Endodermal cell (in vitro differentiated cells): ENCODE results near the gene KCTD17. TPM values are rescaled to one million over a fixed set of nuclear protein-coding genes. Genes with fewer than 3 reads are reported as not detected.

Source experiments
- DNase-seq: peaks from one replicate; pipeline ENCODE4 v3.0.0-alpha.2; 2017
- H3K27ac ChIP-seq: 2 replicates; pipeline ENCODE4 v1.5.1; 2013; ENCODE audit warnings: mild to moderate bottlenecking, low read depth, low read length, moderate library complexity
- H3K27me3 ChIP-seq: 2 replicates; pipeline ENCODE4 v1.6.1; 2013; ENCODE audit warnings: mild to moderate bottlenecking, low read length, moderate library complexity; ENCODE audit not compliant: insufficient read depth, control insufficient read depth, poor library complexity, severe bottlenecking
- H3K36me3 ChIP-seq: 2 replicates; pipeline ENCODE4 v1.7.0; 2013; ENCODE audit warnings: mild to moderate bottlenecking, low read length, moderate library complexity; ENCODE audit not compliant: control insufficient read depth, insufficient read depth
- H3K4me1 ChIP-seq: one replicate; pipeline ENCODE4 v1.7.0; 2013; ENCODE audit warnings: low read length; ENCODE audit not compliant: control insufficient read depth, insufficient read depth
- H3K4me3 ChIP-seq: 2 replicates; pipeline ENCODE4 v1.5.1; 2013; ENCODE audit warnings: mild to moderate bottlenecking, low read length, moderate library complexity
- H3K9ac ChIP-seq: 2 replicates; pipeline ENCODE4 v1.6.1; 2013; ENCODE audit warnings: mild to moderate bottlenecking, low read length, moderate library complexity; ENCODE audit not compliant: poor library complexity, severe bottlenecking; ENCODE audit errors: extremely low read depth
- H3K9me3 ChIP-seq: 2 replicates; pipeline ENCODE4 v1.6.1; 2013; ENCODE audit warnings: mild to moderate bottlenecking, low read length, moderate library complexity; ENCODE audit not compliant: control insufficient read depth
- H3K27ac Mint-ChIP-seq: 2 replicates; pipeline ENCODE4 v1.8.0; 2020; ENCODE audit warnings: mixed read lengths
- H3K27me3 Mint-ChIP-seq: 2 replicates; pipeline ENCODE4 v1.8.0; 2021; ENCODE audit warnings: mild to moderate bottlenecking, mixed read lengths; ENCODE audit not compliant: insufficient read depth
- H3K36me3 Mint-ChIP-seq: 2 replicates; pipeline ENCODE4 v1.8.0; 2020; ENCODE audit warnings: low read depth, mixed read lengths
- H3K4me1 Mint-ChIP-seq: 2 replicates; pipeline ENCODE4 v1.8.0; 2020; ENCODE audit warnings: mixed read lengths
- H3K4me3 Mint-ChIP-seq: 2 replicates; pipeline ENCODE4 v1.8.0; 2020; ENCODE audit warnings: mild to moderate bottlenecking, moderate library complexity, mixed read lengths
- H3K9me3 Mint-ChIP-seq: 2 replicates; pipeline ENCODE4 v1.8.0; 2020; ENCODE audit warnings: mild to moderate bottlenecking, mixed read lengths
- WGBS, 2 experiments: methylation state at CpG; one replicate each; pipeline versions ENCODE4 v1.1.5 to v1.1.7; 2013; ENCODE audit warnings: missing lambda C conversion rate in 2 of 2, mixed read lengths in 1 of 2; ENCODE audit not compliant: insufficient coverage in 1 of 2, insufficient read length in 1 of 2; 5-methylcytosine and 5-hydroxymethylcytosine counted together
- total RNA-seq, 2 donors: library from RNA; stranded (reverse); fragmentation: NEBNext Ultra II Directional in 1 of 2; extraction: Animal tissue kit (Norgen Biotek cat#: 25700) in 1 of 2; gene quantifications; 2 replicates in 1 of 2; 3 replicates in 1 of 2; pipeline ENCODE4 v1.2.1, GENCODE V29; 2021
- TF ChIP-seq, protein P1 (sequence below): fragments of 200-600 bp; sonication (generic); conservative IDR thresholded peaks from 2 replicates; pipeline ENCODE4 v1.5.0; 2021; ENCODE audit warnings: antibody characterized with exemption, mild to moderate bottlenecking

Gene KCTD17
- total RNA-seq, 2 donors from 2014 or later = 35.4 to 37.0 TPM

DNA sequence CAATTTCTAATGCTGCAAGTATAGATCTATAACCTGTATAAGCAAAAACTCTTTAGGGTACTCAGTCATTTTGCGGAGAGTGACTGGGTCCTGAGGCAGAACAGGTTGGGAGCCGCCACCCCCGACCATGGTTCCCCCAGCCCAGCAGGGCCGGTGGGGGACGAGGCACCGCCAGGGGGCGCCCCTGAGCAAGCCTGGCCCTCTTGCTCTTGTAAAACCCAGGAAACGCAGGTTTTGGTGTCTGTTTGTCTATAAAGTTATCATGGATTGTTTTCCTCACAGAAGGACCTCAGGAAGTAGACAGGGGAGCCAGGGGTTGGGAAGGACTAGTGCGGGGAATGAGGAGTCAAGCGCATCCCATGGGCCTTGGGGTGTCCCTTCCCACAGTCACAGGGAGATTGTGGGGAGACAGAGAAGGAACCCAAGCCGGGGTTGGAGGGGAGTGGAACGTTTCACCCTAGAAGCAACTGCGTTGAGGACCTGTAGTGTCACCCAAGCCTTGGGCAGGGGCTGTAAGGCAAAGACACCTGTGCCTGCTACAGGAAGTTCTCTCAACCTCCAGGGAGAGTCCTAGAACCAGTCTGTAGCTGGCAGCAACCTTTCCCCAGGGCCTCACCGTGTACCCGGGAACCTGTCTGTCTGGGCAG lies 26.4 kb downstream of the KCTD17 start:
- Mint-ChIP-seq H3K4me3 (no peak overlapping the region), H3K27ac (no peak overlapping the region), H3K27me3 (peaks cover 26% of the 10 kb centered on the region), H3K9me3 (no peaks in the 10 kb centered on the region), H3K4me1 (no peaks in the 10 kb centered on the region), H3K36me3 (no peaks in the 10 kb centered on the region)
- H3K9me3 ChIP-seq = no peaks in the 10 kb centered on the region
- peak; percentile 92 for DNase-seq
- H3K27ac ChIP-seq = no peak overlapping the region
- H3K4me1 ChIP-seq = no peaks in the 10 kb centered on the region
- 45 to 56% methylated on average over 10 to 15 of the region's 15 CpGs for whole genome bisulfite sequencing, 2 experiments
- no peak overlapping the region for H3K4me3 ChIP-seq
- peaks cover 33% of the 10 kb centered on the region for H3K27me3 ChIP-seq
- no peaks in the 10 kb centered on the region for H3K36me3 ChIP-seq
- H3K9ac ChIP-seq = no peak overlapping the region
- TF ChIP-seq, protein P1, sequence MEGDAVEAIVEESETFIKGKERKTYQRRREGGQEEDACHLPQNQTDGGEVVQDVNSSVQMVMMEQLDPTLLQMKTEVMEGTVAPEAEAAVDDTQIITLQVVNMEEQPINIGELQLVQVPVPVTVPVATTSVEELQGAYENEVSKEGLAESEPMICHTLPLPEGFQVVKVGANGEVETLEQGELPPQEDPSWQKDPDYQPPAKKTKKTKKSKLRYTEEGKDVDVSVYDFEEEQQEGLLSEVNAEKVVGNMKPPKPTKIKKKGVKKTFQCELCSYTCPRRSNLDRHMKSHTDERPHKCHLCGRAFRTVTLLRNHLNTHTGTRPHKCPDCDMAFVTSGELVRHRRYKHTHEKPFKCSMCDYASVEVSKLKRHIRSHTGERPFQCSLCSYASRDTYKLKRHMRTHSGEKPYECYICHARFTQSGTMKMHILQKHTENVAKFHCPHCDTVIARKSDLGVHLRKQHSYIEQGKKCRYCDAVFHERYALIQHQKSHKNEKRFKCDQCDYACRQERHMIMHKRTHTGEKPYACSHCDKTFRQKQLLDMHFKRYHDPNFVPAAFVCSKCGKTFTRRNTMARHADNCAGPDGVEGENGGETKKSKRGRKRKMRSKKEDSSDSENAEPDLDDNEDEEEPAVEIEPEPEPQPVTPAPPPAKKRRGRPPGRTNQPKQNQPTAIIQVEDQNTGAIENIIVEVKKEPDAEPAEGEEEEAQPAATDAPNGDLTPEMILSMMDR = peak; percentile 99

- Mint-ChIP-seq H3K4me1 (no peaks in the 10 kb centered on the region), H3K27me3 (peaks cover 31% of the 10 kb centered on the region), H3K4me3 (no peak overlapping the region), H3K36me3 (no peaks in the 10 kb centered on the region), H3K27ac (no peak overlapping the region), H3K9me3 (no peaks in the 10 kb centered on the region)
- Histone ChIP-seq H3K27me3 (peaks cover 24% of the 10 kb centered on the region), H3K27ac (no peak overlapping the region), H3K9me3 (no peaks in the 10 kb centered on the region), H3K4me1 (no peaks in the 10 kb centered on the region), H3K9ac (no peak overlapping the region), H3K36me3 (no peaks in the 10 kb centered on the region), H3K4me3 (no peak overlapping the region)
- DNase-seq = no peak
- TF ChIP-seq, protein P1 = no peak
- WGBS, 2 experiments = 80 to 91% methylated on average over 4 to 5 of the region's 5 CpGs
Observed at GRCh38 chr22:37079158-37079557, 27.6 kb downstream of the KCTD17 start.

- H3K9ac ChIP-seq = no peak overlapping the region
- H3K27ac ChIP-seq = no peak overlapping the region
- no peak overlapping the region for H3K27ac Mint-ChIP-seq
- no peak overlapping the region for H3K4me3 ChIP-seq
- H3K36me3 ChIP-seq = no peaks in the 10 kb centered on the region
- no peaks in the 10 kb centered on the region for H3K9me3 ChIP-seq
- TF ChIP-seq, protein P1 = no peak
- no peaks in the 10 kb centered on the region for H3K4me1 Mint-ChIP-seq
- peaks cover 32% of the 10 kb centered on the region for H3K27me3 Mint-ChIP-seq
- no peak for DNase-seq
- no peaks in the 10 kb centered on the region for H3K36me3 Mint-ChIP-seq
- 75 to 83% methylated on average over 7 to 15 of the region's 15 CpGs for WGBS, 2 experiments
- H3K4me1 ChIP-seq = no peaks in the 10 kb centered on the region
- no peak overlapping the region for H3K4me3 Mint-ChIP-seq
- peaks cover 21% of the 10 kb centered on the region for H3K27me3 ChIP-seq
- H3K9me3 Mint-ChIP-seq = no peaks in the 10 kb centered on the region
Observed at GRCh38 chr22:37079668-37080171, 28.2 kb downstream of the KCTD17 start.
